ENCODE results near the gene CHST5.

DNA sequence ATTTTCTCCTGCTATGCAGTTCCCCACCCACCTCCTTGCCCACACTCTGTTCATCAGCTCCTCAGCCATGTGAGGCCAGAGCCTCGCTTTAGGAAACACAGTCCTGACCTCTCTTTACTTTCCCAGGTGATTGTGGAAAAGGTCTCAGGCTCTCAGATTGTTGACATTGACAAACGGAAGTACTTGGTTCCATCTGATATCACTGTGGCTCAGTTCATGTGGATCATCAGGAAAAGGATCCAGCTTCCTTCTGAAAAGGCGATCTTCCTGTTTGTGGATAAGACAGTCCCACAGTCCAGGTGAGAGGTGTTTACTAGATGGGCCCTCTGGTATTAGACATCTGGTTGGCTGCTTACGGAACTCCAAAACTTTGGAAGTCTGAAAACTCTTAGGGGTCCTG lies 32.0 kb upstream of the CHST5 start:
- no peak for TF ChIP-seq POLR2A (IDR thresholded peaks at IDR 0.05; ENCODE audit: low read depth, low read length)
- TF ChIP-seq POLR2AphosphoS5 (IDR thresholded peaks at IDR 0.05; ENCODE audit: low read depth, low read length), result no peak
- no peak for TF ChIP-seq TAF1 (IDR thresholded peaks at IDR 0.05; ENCODE audit: low read depth, low read length)
- TF ChIP-seq SPI1 (IDR thresholded peaks at IDR 0.05; ENCODE audit: low read depth, low read length), result no peak
- TF ChIP-seq PAX5 (IDR thresholded peaks at IDR 0.05; ENCODE audit: insufficient read depth, low read length, severe bottlenecking), result no peak
